Adrenal gland (tissue), 12 donors: ENCODE data around the gene GJB2. TPM values are rescaled to one million over a fixed set of nuclear protein-coding genes. Genes with fewer than 3 reads are reported as not detected.

Source experiments
- DNase-seq, 7 donors: peaks; one replicate each; pipeline ENCODE4 v3.0.0-alpha.2; 2019 to 2020
- H3K27ac ChIP-seq, 5 donors: fragments of 200-600 bp; sonication (generic) in 4 of 5; 1 replicate in 3 of 5; 2 replicates in 2 of 5; pipeline versions ENCODE4 v1.5.1 to v1.8.0; 2016 to 2020; ENCODE audit warnings: mild to moderate bottlenecking in 1 of 5
- H3K27me3 ChIP-seq: fragments of 200-600 bp; 2 replicates; pipeline ENCODE4 v1.8.0; 2021
- H3K36me3 ChIP-seq, 2 donors: fragments of 200-600 bp; replicated peaks in 1 of 2; 1 replicate in 1 of 2; 2 replicates in 1 of 2; pipeline versions ENCODE4 v1.5.1 to v1.8.0; 2018 to 2022
- H3K4me1 ChIP-seq, 2 donors: fragments of 200-600 bp; replicated peaks in 1 of 2; 1 replicate in 1 of 2; 2 replicates in 1 of 2; pipeline versions ENCODE4 v1.5.1 to v1.8.0; 2018 to 2021
- H3K4me3 ChIP-seq, 4 donors: fragments of 200-600 bp; sonication (generic) in 3 of 4; one replicate each; pipeline ENCODE4 v1.5.1; 2016 to 2018
- H3K9me3 ChIP-seq, 3 donors: fragments of 200-600 bp; sonication (generic) in 1 of 3; replicated peaks in 1 of 3; 1 replicate in 2 of 3; 2 replicates in 1 of 3; pipeline versions ENCODE4 v1.5.1 to v1.8.0; 2016 to 2021
- CTCF ChIP-seq, 6 experiments: fragments of 450-650 bp in 4 of 6; fragments of 200-600 bp in 2 of 6; sonication (generic) in 1 of 6; IDR thresholded peaks; 1 replicate in 5 of 6; 2 replicates in 1 of 6; pipeline versions ENCODE4 v1.5.1 to v1.8.0; 2016 to 2021; ENCODE audit warnings: antibody characterized with exemption in 6 of 6, mild to moderate bottlenecking in 2 of 6, moderate library complexity in 1 of 6
- POLR2A ChIP-seq, 2 donors: fragments of 450-650 bp; IDR thresholded peaks; one replicate each; pipeline ENCODE4 v1.6.1; 2017; ENCODE audit warnings: antibody characterized with exemption in 2 of 2, mild to moderate bottlenecking in 2 of 2, moderate library complexity in 1 of 2
- WGBS, 4 donors: extraction: QIAGEN DNeasy Blood & Tissue Kit in 2 of 4; methylation state at CpG; one replicate each; pipeline versions ENCODE4 v1.1.5 to v1.1.7; 2013 to 2017; 5-methylcytosine and 5-hydroxymethylcytosine counted together
- intact Hi-C, 2 donors: fragments of 100-400 bp; cut with DNase I; formaldehyde crosslinking; loops; one replicate each; pipeline versions ENCODE4 v1.14.1 to v1.15.0; 2022 to 2023
- polyA plus RNA-seq, 3 donors: library from polyadenylated mRNA; stranded (reverse); fragments of 200-250 nt in 2 of 3; fragments of 350-450 nt in 1 of 3; fragmentation: Illumina TruSeq in 1 of 3; extraction: RNeasy Lipid Tissue Mini Kit (QIAGEN cat#74804) in 1 of 3; gene quantifications; one replicate each; pipeline ENCODE4 v1.2.3, GENCODE V29; 2013 to 2014
- total RNA-seq, 9 donors: library from RNA; depleted of rRNA in 4 of 9; stranded (reverse); fragments of >200 nt in 4 of 9; fragments of 120-200 nt in 1 of 9; fragmentation: NEBNext Ultra II Directional in 1 of 9; extraction: Animal tissue kit (Norgen Biotek cat#: 25700) in 1 of 9; gene quantifications; one replicate each; pipeline versions ENCODE4 v1.1.0 to v1.2.4, GENCODE V29; 2013 to 2023
- donor health status: healthy with polysubstance abuse.
- donor health status: Bipolar disorder and iron deficiency.
- donor health status: DM: yes; HTN: yes; CAD: no.
- donor health status: DM: no; HTN: no; CAD: no.
- donor health status: DM: no; HTN: no; CAD: no.
- donor health status: DM: yes; HTN: yes; CAD: no.

GJB2 gene
- total and polyA plus RNA-seq, 12 donors: 0.24 to 0.88 (median 0.28) TPM; not detected in 2

- Histone ChIP-seq H3K27me3 (peaks cover 33% of the 10 kb centered on the region), H3K36me3 (no peaks in the 10 kb centered on the region), H3K9me3 (no peaks in the 10 kb centered on the region), H3K27ac (no peak overlapping the region), H3K4me3 (no peak overlapping the region), H3K4me1 (no peaks in the 10 kb centered on the region)
- whole genome bisulfite sequencing, 4 donors: 84 to 87% (median 85%) methylated on average over 3 of the region's 3 CpGs
- no peak for DNase-seq
- intact Hi-C loops: loop anchor here in 1 of 2 donors (10.0 kb wide), 1 partner anchor 304 kb away; no protein-coding TSS in a partner anchor
- TF ChIP-seq POLR2A (IDR thresholded peaks at IDR 0.05) (no peak), CTCF (IDR thresholded peaks at IDR 0.05) (no peak)
These were observed 11.6 kb downstream of the GJB2 start for GRCh38 chr13:20181188-20181587.

GRCh38 chr13:20178156-20178555 lies 14.6 kb downstream of the GJB2 start:
- H3K4me1 ChIP-seq: peaks cover 0 to 2% of the 10 kb centered on the region in 2 donors
- H3K27ac ChIP-seq: no peak overlapping the region
- DNase-seq: no peak
- no peaks in the 10 kb centered on the region for H3K9me3 ChIP-seq
- H3K4me3 ChIP-seq: no peak overlapping the region
- TF ChIP-seq POLR2A (IDR thresholded peaks at IDR 0.05) (no peak), CTCF (IDR thresholded peaks at IDR 0.05) (no peak)
- intact Hi-C loops: no loop called here
- 58 to 75% (median 63%) methylated on average over 4 to 5 of the region's 5 CpGs for WGBS, 4 donors
- H3K36me3 ChIP-seq: no peaks in the 10 kb centered on the region
- H3K27me3 ChIP-seq: peaks cover 33% of the 10 kb centered on the region

GRCh38 chr13:20177049-20177831 lies 15.5 kb downstream of the GJB2 start:
- H3K36me3 ChIP-seq: no peaks in the 10 kb centered on the region
- TF ChIP-seq CTCF (IDR thresholded peaks at IDR 0.05) (no peak), POLR2A (IDR thresholded peaks at IDR 0.05) (no peak)
- H3K9me3 ChIP-seq: no peaks in the 10 kb centered on the region
- H3K4me3 ChIP-seq: no peak overlapping the region
- peaks cover 33% of the 10 kb centered on the region for H3K27me3 ChIP-seq
- no peak for DNase-seq
- peaks cover 0 to 2% of the 10 kb centered on the region in 2 donors for H3K4me1 ChIP-seq
- intact Hi-C loops: no loop called here
- 33 to 38% (median 36%) methylated on average over 12 to 67 of the region's 67 CpGs for WGBS, 4 donors
- H3K27ac ChIP-seq: no peak overlapping the region

- intact Hi-C loops: no loop called here
- no peaks in the 10 kb centered on the region for H3K36me3 ChIP-seq
- TF ChIP-seq CTCF (IDR thresholded peaks at IDR 0.05) (no peak), POLR2A (IDR thresholded peaks at IDR 0.05) (no peak)
- H3K27me3 ChIP-seq: peaks cover 32% of the 10 kb centered on the region
- peaks cover 0 to 2% of the 10 kb centered on the region in 2 donors for H3K4me1 ChIP-seq
- WGBS, 4 donors: 74 to 78% (median 74%) methylated on average over 14 of the region's 14 CpGs
- no peak overlapping the region for H3K4me3 ChIP-seq
- no peaks in the 10 kb centered on the region for H3K9me3 ChIP-seq
- no peak for DNase-seq
- H3K27ac ChIP-seq: no peak overlapping the region
These were observed 16.7 kb downstream of the GJB2 start for GRCh38 chr13:20175907-20176652.
